ENCODE results near the gene ARHGAP18.

DNA sequence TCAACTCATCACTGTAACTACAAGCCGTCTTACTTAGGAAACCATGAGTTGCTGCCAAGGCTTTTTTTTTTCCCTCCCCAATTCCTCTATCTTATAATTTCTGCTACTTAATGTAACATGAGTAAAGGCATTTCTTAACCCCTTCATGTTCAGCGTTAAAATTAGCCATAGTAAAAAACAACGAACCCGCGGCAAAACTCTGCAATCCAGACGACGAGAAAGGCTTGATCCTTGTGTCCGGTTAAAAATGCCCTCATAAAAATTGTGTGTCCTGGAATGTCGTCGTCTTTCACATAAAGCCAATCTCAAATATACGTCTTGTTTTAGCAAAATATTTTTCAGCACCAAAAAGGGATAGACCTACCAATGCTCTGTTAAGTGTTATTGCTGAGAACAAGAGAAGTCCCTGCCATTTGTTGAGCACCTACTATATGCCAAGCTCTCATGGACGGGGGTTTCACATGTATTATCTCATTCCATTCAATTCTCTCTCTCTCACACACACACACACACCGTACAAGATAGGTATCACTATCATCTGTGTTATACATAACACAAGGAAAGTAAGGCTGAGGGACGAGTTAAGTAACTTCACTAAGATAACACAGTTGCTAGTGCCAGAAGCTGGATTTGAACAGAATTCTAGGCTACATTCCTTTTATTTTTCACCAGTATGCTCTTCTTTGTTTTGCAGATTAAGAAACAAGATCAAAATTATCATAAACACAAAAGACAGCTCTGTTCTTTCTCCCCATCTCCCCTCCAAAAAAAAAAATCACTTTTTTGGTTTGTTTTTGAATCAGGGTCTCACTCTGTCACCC is 683 bp upstream of the ARHGAP18 start:
- TF ChIP-seq, protein P1, sequence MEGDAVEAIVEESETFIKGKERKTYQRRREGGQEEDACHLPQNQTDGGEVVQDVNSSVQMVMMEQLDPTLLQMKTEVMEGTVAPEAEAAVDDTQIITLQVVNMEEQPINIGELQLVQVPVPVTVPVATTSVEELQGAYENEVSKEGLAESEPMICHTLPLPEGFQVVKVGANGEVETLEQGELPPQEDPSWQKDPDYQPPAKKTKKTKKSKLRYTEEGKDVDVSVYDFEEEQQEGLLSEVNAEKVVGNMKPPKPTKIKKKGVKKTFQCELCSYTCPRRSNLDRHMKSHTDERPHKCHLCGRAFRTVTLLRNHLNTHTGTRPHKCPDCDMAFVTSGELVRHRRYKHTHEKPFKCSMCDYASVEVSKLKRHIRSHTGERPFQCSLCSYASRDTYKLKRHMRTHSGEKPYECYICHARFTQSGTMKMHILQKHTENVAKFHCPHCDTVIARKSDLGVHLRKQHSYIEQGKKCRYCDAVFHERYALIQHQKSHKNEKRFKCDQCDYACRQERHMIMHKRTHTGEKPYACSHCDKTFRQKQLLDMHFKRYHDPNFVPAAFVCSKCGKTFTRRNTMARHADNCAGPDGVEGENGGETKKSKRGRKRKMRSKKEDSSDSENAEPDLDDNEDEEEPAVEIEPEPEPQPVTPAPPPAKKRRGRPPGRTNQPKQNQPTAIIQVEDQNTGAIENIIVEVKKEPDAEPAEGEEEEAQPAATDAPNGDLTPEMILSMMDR (IDR thresholded peaks at IDR 0.05), result no peak
- no peak for TF ChIP-seq POLR2A (IDR thresholded peaks at IDR 0.05)
